GM12878 (cell line): Measurements from ENCODE around the gene AXL.

Source experiments
- CEBPB ChIP-seq, 2 experiments: fragments of 150-350 bp in 1 of 2; IDR thresholded peaks; 2 replicates each; pipeline ENCODE4 v1.6.1; 2012 to 2014; ENCODE audit warnings: low read depth in 2 of 2, low read length in 2 of 2, borderline replicate concordance in 1 of 2, inconsistent platforms in 1 of 2
- CREB1 ChIP-seq: IDR thresholded peaks from 2 replicates; pipeline ENCODE4 v1.6.1; 2012; ENCODE audit warnings: low read depth, mild to moderate bottlenecking, inconsistent platforms
- EP300 ChIP-seq, 2 experiments: fragments of 150-350 bp in 1 of 2; IDR thresholded peaks; 2 replicates each; pipeline ENCODE4 v1.6.1; 2011 to 2012; ENCODE audit warnings: low read depth in 2 of 2, low read length in 2 of 2, borderline replicate concordance in 1 of 2, improper control_type of control experiment in 1 of 2, inconsistent platforms in 1 of 2; ENCODE audit not compliant: control insufficient read depth in 1 of 2
- NFXL1 ChIP-seq: fragments of 450-650 bp; IDR thresholded peaks from 2 replicates; pipeline ENCODE4 v1.6.1; 2017; ENCODE audit warnings: antibody characterized with exemption, mild to moderate bottlenecking, borderline replicate concordance
- NR2C1 ChIP-seq: fragments of 450-650 bp; IDR thresholded peaks from 2 replicates; pipeline ENCODE4 v1.6.1; 2017; ENCODE audit warnings: antibody characterized with exemption, mild to moderate bottlenecking, moderate library complexity
- POLR2A ChIP-seq: IDR thresholded peaks from 2 replicates; pipeline ENCODE4 v1.6.1; 2011; ENCODE audit warnings: low read depth, mild to moderate bottlenecking, low read length
- RAD21 ChIP-seq: IDR thresholded peaks from 2 replicates; pipeline ENCODE4 v1.6.1; 2011; ENCODE audit warnings: mild to moderate bottlenecking, low read depth, low read length, moderate library complexity; ENCODE audit not compliant: insufficient read depth
- SMAD1 ChIP-seq: fragments of 450-650 bp; IDR thresholded peaks from 2 replicates; pipeline ENCODE4 v1.6.1; 2018; ENCODE audit warnings: mild to moderate bottlenecking, low read depth; ENCODE audit not compliant: partially characterized antibody
- SMARCA5 ChIP-seq: fragments of 450-650 bp; IDR thresholded peaks from 2 replicates; pipeline ENCODE4 v1.6.1; 2017; ENCODE audit warnings: mild to moderate bottlenecking
- ZNF687 ChIP-seq: fragments of 450-650 bp; IDR thresholded peaks from 2 replicates; pipeline ENCODE4 v1.6.1; 2017; ENCODE audit warnings: mild to moderate bottlenecking, moderate library complexity
- TF ChIP-seq, protein P1 (sequence below), 3 experiments: IDR thresholded peaks in 2 of 3; conservative IDR thresholded peaks in 1 of 3; 2 replicates each; pipeline ENCODE4 v1.5.1; 2011; ENCODE audit warnings: low read depth in 3 of 3, low read length in 3 of 3, mild to moderate bottlenecking in 3 of 3, control low read depth in 2 of 3, moderate library complexity in 2 of 3, inconsistent platforms in 1 of 3, mixed read lengths in 1 of 3; ENCODE audit not compliant: control insufficient read depth in 2 of 3, insufficient read depth in 1 of 3; ENCODE audit errors: extremely low read depth in 1 of 3
- TF ChIP-seq, protein P2 (sequence below): IDR thresholded peaks from 2 replicates; pipeline ENCODE4 v1.6.1; 2012; ENCODE audit warnings: mild to moderate bottlenecking, low read depth, low read length

GRCh38 chr19:41234512-41235168 is 15.6 kb downstream of the AXL start:
- TF ChIP-seq, protein P1, sequence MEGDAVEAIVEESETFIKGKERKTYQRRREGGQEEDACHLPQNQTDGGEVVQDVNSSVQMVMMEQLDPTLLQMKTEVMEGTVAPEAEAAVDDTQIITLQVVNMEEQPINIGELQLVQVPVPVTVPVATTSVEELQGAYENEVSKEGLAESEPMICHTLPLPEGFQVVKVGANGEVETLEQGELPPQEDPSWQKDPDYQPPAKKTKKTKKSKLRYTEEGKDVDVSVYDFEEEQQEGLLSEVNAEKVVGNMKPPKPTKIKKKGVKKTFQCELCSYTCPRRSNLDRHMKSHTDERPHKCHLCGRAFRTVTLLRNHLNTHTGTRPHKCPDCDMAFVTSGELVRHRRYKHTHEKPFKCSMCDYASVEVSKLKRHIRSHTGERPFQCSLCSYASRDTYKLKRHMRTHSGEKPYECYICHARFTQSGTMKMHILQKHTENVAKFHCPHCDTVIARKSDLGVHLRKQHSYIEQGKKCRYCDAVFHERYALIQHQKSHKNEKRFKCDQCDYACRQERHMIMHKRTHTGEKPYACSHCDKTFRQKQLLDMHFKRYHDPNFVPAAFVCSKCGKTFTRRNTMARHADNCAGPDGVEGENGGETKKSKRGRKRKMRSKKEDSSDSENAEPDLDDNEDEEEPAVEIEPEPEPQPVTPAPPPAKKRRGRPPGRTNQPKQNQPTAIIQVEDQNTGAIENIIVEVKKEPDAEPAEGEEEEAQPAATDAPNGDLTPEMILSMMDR (IDR thresholded peaks at IDR 0.05 in 2 of 3, conservative IDR thresholded peaks at IDR 0.05 in 1 of 3; ENCODE audit: control insufficient read depth in 2 of 3, extremely low read depth in 1 of 3, insufficient read depth in 1 of 3, low read depth in 3 of 3, low read length in 3 of 3) = no peak
- TF ChIP-seq CREB1 (no peak), NR2C1 (no peak), RAD21 (no peak), SMARCA5 (0 out of 2 replicates have a peak, but pooled peaks have one; percentile 27), NFXL1 (no peak), EP300 (IDR thresholded peaks at IDR 0.05; ENCODE audit: borderline replicate concordance in 1 of 2, control insufficient read depth in 1 of 2, low read depth in 2 of 2, low read length in 2 of 2) (no peak), ZNF687 (no peak), POLR2A (no peak), CEBPB (IDR thresholded peaks at IDR 0.05; ENCODE audit: borderline replicate concordance in 1 of 2, low read depth in 2 of 2, low read length in 2 of 2) (no peak), SMAD1 (no peak)
- TF ChIP-seq, protein P2, sequence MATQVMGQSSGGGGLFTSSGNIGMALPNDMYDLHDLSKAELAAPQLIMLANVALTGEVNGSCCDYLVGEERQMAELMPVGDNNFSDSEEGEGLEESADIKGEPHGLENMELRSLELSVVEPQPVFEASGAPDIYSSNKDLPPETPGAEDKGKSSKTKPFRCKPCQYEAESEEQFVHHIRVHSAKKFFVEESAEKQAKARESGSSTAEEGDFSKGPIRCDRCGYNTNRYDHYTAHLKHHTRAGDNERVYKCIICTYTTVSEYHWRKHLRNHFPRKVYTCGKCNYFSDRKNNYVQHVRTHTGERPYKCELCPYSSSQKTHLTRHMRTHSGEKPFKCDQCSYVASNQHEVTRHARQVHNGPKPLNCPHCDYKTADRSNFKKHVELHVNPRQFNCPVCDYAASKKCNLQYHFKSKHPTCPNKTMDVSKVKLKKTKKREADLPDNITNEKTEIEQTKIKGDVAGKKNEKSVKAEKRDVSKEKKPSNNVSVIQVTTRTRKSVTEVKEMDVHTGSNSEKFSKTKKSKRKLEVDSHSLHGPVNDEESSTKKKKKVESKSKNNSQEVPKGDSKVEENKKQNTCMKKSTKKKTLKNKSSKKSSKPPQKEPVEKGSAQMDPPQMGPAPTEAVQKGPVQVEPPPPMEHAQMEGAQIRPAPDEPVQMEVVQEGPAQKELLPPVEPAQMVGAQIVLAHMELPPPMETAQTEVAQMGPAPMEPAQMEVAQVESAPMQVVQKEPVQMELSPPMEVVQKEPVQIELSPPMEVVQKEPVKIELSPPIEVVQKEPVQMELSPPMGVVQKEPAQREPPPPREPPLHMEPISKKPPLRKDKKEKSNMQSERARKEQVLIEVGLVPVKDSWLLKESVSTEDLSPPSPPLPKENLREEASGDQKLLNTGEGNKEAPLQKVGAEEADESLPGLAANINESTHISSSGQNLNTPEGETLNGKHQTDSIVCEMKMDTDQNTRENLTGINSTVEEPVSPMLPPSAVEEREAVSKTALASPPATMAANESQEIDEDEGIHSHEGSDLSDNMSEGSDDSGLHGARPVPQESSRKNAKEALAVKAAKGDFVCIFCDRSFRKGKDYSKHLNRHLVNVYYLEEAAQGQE = no peak
